GM20431 (cell line): ENCODE measurements around the gene PRR12.

ENCODE experiments used
- in situ Hi-C: fragments of 300-500 bp; cut with MseI, MboI; formaldehyde crosslinking; loops from one replicate; pipeline ENCODE4 v1.15.0; 2020; ENCODE audit warnings: low sequenced_read_pairs; ENCODE audit not compliant: unreplicated experiment

Gene PRR12

DNA sequence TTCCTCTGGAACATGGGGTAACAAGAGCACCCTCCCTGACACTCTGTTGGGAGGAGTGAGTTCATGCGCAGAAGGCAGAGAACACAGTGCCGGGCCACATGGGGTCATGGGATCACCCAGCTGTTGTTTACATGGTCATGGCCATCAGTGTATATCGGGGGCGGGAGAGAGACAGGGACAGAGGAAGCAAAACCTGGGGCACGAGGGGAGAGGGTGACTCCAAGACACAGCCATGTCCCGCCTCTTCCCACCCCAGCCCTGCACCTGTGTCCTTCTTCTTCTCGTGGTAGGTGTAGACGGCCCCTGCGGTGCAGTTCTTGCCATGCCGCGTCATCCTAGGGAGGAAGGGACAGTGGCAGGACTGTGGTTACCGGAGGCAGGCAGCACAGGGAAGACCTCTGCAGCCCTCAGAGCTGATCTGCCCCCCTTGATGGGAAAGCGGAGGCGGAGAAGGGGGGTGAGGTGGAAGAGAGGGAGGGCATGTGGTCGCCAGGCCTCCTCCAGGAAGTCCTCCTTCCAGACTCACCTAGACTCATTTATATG, 30.6 kb upstream of the PRR12 start:
- in situ Hi-C loops: no loop called here

DNA sequence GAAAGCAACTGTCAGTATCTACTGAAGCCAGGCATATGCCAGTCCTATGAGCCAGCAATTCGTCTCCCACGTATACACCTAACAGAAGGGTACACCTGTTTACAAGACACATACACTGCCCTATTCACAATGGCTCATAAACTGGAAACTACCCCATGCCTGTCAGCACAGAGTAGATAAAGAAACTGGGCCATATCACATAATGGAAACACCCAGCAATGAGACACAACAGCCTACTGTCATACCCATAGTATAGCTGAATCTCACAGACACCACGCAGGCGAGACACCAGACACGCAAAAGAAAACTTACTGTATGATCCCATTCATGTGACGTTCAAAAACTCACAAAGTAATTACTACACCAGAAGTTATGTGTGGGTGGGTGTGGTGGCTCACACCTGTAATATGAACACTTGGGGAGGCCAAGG, 26.4 kb upstream of the PRR12 start:
- in situ Hi-C loops: no loop called here

DNA sequence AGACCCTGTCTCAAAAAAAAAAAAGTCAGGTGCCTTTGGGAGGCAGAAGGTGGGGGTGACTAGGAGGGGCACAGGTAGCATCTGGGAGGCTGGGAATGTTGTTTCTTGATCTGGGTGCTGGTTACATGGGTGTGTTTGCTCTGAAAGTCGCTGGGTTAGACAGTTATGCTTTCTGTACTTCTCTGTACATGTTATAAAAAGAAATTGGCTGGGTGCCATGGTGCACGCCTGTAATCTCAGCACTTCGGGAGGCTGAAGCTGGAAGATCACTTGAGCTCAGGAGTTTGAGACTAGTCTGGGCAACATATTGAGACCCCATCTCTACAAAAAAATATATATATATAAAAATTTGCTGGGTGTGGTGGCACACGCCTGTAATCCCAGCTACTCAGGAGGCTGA, 25.7 kb upstream of the PRR12 start:
- in situ Hi-C loops: no loop called here

DNA sequence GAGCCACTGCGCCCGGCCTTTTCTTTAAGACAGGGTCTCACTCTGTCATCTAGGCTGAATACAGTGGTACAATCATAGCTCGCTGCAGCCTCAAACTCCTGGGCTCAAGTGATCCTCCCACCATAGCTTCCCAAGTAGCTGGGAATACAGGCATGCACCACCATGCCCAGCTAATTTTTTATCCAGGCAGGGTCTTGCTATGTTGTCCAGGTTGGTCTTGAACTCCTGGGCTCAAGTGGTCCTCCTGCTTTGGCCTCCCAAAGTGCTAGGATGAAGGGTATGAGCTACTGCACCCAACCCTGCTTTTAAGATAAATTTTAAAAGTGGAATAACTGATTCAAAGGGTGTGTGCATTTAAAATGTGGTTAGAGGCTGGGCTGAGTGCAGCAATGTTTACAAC, 24.7 kb upstream of the PRR12 start:
- in situ Hi-C loops: no loop called here

DNA sequence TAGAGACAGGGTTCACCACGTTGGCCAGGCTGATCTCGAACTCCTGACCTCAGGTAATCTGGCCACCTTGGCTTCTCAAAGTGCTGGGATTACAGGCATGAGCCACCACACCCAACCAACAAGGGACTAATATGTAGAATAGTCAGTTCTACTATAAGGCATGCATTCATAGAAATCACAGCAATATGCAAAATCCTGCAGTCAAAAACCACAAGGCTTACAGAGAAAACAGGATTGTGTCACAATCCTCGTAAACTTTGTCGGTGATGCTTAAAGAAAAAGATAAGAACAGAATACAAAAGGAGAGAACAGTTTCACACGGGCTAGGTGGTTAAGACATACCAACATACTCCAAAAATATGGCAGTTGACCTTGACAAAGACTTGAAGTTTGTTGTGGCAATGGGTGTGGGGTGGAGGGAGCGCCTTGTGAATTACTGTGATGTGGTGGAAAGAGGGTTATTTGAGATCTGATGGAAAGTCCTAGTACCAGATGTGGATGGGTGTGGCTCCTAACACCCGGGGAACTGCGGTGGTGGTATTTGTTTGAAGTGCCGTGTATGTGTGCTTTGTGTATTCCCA, 23.0 kb upstream of the PRR12 start:
- in situ Hi-C loops: no loop called here

DNA sequence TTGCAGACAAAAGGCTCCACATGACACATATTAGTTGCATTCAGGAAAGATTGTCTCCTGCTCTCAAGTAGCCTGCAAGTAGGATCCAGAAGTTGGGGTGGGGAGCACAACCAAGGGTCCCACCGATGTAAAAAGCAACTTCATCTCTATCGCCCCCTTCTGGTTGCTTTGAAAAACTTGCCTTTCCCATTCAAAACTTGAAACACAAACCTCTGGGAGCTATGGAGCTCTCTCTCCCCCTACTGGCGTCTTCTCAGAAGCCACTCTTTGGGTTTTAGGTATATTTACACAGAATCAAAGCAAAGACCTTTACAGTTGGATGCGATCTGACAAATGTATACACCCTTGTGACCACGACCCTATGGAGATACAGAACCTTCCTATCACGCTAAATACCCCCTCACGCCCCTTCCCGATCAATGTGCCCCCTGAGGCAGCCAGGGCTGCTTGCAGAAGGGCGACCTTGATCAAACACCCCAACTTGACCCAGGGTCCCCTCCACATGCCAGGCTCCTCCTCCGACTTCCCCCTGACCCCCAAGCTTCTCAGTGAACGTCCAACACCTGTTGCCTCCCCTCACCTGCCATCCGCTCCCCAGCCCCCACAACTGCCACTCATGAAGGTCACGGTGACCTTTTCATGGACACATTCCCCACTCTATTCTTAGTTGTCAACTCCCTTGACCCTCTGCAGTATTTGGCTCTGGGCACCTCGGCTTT, 20.7 kb upstream of the PRR12 start:
- in situ Hi-C loops: no loop called here

DNA sequence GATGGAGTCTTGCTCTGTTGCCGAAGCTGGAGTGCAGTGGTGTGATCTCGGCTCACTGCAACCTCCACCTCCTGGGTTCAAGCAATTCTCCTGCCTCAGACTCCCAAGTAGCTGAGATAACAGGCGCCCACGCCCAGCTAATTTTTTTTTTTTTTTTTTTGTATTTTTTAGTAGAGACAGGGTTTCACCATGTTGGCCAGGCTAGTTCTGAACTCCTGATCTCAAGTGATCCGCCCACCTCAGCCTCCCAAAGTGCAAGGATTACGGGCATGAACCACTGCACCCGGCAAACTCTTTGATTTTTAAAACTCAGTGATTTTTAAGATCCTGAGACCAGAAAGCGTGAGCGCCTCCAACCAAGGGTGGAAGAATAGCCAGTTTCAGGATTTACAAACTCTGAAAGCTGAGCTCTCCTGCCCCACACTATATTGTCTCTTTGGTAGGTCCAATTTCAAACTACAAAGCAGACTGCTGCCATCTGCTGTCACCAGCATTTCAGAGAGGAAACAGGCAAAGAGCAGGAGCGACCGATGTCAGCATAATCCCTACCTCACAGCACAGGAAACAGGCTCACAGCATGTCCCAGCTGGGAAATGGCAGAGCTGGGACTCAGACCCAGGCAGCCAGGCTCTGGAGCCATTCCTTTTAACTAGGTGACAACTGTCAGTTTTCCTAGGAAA, 19.8 kb upstream of the PRR12 start:
- in situ Hi-C loops: no loop called here

DNA sequence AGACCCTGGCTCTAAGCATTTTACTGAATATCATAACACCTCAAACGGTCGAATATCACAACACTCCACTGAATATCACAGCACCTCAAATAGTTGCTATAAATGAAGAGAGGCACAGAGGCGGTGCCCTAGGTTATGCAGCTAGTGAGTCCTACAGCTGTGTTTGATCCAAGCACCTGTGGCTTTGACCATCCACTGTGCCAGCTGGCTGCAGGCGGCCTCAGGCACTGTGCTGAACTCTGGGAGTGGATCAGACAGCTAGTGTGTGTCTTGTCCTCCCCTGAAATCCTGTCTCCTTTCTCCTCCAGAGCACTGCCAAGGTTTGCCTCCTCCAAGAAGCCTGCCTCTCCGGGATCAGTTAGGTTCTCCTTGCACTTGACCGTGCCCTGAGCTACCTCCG, 18.0 kb upstream of the PRR12 start:
- in situ Hi-C loops: no loop called here

DNA sequence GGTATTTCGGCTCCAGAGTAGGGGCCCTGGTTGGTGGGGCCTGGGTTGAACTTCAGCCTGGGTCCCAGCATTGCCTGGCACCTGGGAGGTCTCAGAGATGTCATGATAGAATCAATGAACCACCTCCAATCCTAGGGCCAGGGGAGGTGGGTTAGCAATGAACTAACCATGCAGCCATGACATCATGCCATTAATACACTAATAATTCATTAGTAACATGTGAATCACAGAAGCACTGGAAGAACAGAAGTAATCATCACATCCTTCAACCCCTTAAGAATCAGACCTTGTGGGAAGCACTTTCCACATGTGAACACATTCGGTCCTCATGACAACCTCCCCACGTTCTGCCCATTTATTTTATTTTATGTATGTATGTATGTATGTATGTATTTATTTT, 17.6 kb upstream of the PRR12 start:
- in situ Hi-C loops: no loop called here

DNA sequence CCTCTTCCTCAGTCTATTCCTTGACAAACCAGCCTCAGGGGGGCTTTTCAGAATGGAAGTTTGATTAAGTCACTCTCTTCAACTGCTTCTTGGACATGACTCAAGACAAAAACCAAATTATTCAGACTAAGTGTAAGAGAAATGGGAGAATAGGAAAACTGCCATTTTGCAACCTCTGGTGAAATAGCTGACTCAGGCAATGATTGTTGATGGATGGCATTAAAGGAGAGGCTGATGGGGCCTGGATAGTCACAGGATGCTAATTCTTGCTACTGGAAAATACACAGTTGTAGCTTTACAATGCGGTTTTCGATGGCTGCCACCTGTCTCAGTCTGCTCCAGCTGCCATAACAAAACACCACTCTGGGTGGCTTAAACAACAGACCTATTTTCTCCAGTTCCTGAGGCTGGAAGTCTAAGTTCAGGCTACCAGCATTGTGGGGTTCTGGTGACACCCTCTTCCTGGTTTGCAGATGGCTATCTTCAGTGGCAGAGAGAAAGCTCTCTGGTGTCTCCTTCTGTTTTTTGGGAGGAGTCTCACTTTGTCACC, 16.7 kb upstream of the PRR12 start:
- in situ Hi-C loops: no loop called here

DNA sequence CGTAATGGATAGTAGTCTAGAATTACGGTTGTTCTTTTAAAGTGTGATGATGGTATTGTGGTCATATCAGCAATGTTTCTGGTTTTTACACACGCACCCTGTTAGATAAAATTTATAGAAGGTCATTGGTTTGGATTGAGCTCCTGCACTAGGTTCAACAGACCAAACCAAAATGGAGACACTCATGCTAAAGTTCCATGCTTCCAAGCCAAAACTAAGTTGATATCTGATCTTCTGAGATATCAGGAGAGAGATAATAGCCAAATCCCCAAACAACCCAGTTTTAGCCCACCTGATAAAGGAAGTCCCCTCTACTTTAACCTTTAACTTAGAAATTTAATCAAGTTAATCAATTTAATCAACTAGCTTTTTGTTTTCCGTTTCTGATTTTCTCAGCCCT, 11.8 kb upstream of the PRR12 start:
- in situ Hi-C loops: no loop called here

DNA sequence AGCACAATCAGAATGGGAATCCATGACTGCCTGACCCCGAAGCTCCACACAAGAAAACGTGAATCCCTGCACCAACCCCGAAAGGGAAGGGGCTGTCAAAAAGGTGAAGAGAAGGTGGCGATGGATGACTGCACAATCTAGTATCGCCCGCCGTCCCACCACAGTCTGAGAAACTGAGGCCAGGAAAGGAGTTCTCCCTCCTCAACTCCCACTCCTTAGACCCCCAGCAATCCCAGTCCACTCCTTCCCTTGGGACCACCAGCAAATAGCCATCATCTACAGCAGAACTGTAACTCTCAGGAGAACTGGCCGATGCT, 11.1 kb upstream of the PRR12 start:
- in situ Hi-C loops: no loop called here

DNA sequence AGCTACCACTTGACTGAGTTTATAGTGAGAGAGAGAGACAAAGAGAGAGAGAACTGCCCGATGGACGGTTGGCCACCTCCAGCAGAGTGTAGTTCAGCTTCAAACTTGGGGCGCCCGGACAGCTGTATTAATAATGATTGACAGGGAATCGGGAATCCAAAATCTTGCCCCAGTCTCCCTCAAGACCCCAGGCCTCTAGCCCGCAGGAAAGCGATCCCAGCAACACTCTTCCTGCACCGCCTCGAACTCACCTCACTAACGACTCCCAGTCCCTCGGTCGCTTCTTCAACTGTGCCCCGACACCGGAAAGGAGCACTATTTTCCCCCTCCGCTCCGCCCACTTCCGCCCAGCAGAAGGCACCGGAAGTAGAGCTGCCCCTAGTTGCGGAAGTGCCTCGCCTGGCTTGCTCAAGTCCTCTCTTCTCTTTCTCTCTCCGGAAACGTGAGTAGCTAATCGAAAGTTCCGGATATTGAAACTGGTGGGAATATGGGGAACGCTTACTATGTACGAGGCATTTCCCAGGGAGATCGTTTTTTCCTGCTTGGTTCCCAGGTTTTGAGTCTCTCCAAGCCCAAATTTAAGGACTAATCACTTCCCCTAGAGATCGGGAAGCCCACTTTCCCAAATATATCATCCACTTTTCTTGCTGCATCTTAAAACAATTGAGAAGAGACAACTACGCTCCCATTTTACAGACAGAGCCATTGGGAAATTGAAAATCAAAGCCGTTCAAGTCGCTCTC, 10.5 kb upstream of the PRR12 start, which contains the start of gene NOSIP:
Gene NOSIP (minus strand): TSS at position 293 of the 743 bp plus-strand sequence. CDS start 19,865 bp downstream, outside the sequence.
- in situ Hi-C loops: no loop called here

DNA sequence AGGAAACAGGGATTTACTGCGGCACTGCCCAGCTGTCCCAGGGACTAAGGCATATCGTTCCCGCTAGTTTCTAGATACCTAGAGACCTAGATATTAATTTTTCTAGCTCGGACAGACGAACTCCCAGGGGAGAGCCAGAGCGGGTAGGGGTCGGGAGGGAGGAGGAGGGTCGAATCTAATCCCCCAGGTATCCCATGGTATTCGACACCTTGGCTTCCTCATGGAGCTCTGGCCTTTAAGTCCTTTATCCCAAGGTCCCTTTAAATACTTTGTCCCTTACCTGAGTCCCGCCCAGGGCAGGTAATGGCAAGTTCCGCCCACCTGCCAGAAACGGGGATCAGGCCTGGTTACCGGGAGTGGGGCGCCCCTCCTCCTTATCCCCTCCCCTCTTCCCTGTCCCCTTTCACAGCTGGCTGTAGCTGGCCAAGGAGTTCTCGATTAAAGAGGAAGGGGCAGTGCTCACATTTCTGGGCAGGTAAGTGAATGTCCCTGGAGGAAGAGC, 9.9 kb upstream of the PRR12 start, which contains the start of gene PRRG2:
Gene PRRG2 (plus strand): TSS at position 310 of the 502 bp plus-strand sequence. CDS start 1,904 bp downstream, outside the sequence.
- in situ Hi-C loops: no loop called here

DNA sequence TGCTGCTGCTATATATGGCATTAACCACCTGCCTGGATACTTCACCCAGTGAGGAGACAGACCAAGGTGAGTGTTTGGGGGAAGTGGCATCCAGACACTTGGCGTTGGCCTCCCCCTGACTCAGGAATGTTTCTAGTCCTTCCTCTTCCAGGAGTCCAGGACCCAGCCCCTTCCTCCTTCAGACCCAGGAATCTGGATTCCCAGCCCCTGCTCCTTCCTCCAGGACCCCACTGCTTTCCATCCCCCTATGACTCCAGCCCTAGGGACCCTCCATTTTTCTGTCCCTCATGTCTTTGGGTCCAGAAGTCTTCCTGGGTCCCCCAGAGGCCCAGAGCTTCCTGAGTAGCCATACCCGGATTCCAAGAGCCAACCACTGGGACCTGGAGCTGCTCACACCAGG, 7.7 kb upstream of the PRR12 start:
- in situ Hi-C loops: no loop called here

DNA sequence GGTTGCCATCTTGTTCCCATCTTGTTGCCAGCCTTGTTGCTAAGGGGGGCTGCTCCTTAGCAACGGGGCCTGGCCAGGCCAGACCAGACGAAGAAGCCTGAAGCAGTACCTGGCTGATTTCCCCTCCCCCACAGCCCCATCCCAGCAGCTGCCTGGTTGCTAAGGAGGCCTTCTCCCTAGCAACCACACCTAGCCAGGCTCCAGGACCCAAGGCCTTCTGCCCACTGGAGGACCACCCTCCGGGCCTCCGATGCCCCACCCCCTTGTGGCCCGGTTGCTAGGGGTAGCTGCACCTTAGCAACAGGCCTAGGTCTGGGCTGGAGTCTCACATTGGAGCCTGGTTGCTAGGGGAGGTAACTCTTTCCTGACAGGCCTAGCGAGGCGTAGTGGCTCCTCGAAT, 6.0 kb upstream of the PRR12 start:
- in situ Hi-C loops: no loop called here

DNA sequence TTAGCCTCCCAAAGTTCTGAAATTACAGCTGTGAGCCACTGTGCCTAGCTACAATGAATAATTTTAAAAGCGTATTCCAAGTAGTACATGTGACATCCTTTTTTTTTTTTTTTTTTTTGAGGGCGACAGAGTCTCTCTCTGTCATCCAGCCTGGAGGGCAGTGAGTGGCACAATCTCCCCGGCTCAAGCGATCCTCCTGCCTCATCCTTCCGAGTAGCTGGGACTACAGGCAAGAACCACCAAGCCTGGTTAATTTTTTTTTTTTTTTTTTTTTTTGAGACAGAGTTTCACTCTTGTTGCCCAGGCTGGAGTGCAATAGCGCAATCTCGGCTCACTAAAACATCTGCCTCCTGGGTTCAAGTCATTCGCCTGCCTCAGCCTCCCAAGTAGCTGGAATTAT, 3.8 kb upstream of the PRR12 start:
- in situ Hi-C loops: no loop called here

DNA sequence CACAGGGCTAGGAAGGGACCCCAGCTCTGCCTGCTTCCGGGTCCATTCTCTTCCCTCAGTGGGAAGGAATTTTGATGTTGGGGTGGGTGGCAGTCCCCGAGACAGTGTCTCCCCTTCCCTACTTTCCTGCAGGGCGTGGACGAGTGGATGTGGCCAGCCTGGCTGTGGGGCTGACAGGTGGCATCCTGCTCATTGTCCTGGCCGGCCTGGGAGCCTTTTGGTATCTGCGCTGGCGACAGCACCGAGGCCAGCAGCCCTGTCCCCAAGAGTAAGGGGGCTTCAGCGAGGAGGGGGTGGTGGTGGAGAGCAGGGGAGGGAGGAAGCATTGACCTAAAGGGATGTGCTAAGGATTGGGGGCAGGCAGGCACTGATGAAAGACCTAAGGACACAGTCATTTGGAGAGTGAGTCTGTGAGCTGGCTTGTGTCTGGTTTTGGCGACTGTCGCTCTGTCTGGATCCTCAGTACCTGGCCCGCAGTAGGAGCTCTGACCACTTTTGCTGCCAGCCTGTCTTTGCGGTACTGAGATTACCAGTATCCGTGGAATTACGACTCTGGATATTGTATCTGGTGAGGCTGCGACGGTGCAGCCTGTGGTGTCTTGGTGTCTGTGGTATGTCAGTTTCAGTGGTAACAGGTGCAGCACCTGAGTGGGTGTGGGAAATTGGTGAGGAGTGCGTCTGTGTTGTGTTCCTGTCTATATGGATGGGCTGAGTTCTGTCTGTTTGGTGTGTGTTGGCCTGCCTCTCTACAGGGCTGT, 2.4 kb upstream of the PRR12 start:
- in situ Hi-C loops: no loop called here

DNA sequence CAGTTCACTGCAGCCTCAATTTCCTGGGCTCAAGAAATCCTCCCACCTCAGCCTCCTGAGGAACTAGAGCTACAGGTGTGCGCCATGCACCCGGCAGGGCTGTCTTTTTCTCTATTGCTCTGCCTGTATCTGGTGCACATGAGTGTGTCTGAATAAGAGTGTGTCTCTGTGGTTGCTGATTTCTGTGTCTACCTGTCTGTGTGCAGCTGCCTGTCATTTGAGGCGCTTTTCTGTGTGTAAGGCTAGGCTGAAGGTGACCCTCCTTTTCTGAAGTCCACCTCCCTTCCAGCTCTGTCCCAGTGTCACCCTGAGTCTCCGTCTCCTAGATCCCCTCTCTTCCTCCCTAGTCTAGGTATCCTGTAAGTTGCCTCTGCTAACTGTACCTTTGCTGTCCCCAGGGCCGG, 1.5 kb upstream of the PRR12 start:
- in situ Hi-C loops: no loop called here
